Mucosa of rectum (tissue), 2 donors: ENCODE data around the gene CD276.
"Not testable (repeated sequence)": the region's sequence is repeated elsewhere in the genome, so short reads cannot be mapped to it uniquely, and the experiment has no call there.

Source experiments
- H3K27ac ChIP-seq, 2 donors: one replicate each; pipeline ENCODE4 v1.7.0; 2013; ENCODE audit warnings: inconsistent platforms in 2 of 2, low read depth in 2 of 2, low read length in 2 of 2
- H3K27me3 ChIP-seq, 2 donors: one replicate each; pipeline ENCODE4 v1.7.0; 2013; ENCODE audit warnings: low read length in 2 of 2; ENCODE audit not compliant: control insufficient read depth in 2 of 2, insufficient read depth in 2 of 2
- H3K36me3 ChIP-seq, 2 donors: one replicate each; pipeline ENCODE4 v1.7.0; 2013; ENCODE audit warnings: low read length in 2 of 2; ENCODE audit not compliant: control insufficient read depth in 2 of 2, insufficient read depth in 2 of 2
- H3K4me1 ChIP-seq, 2 donors: one replicate each; pipeline ENCODE4 v1.7.0; 2013; ENCODE audit warnings: low read length in 2 of 2, mild to moderate bottlenecking in 1 of 2; ENCODE audit not compliant: control insufficient read depth in 2 of 2, insufficient read depth in 2 of 2
- H3K4me3 ChIP-seq, 2 donors: one replicate each; pipeline ENCODE4 v1.7.0; 2013; ENCODE audit warnings: low read length in 2 of 2
- H3K9ac ChIP-seq, 2 donors: one replicate each; pipeline ENCODE4 v1.7.0; 2013; ENCODE audit warnings: low read length in 2 of 2, low read depth in 1 of 2, mild to moderate bottlenecking in 1 of 2
- H3K9me3 ChIP-seq, 2 donors: one replicate each; pipeline ENCODE4 v1.7.0; 2013; ENCODE audit warnings: low read length in 2 of 2; ENCODE audit not compliant: control insufficient read depth in 2 of 2
- donor health status: healthy.
- donor health status: Normal muscosa, but diverticular disease.

CD276 gene

DNA sequence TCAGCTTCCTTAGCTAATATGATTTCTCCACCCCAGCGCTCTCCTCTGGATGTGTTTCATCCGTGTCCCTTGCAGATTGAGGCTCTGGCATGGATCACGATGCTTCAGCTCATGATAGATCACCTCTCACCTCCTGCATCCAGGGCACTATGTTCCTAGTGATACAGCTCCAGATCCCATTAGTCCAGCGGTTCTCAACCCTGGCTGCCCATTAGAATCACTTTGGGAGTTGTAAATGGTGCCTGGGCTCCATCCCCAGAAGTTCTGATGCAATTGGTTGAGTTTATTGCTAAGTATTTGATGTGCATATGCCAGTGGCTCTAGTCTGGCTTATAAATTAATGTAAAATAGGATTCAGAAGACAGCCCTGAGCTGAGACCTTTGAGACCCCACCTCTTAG, 34.5 kb downstream of the CD276 start:
- Histone ChIP-seq H3K9me3 (no peaks in the 10 kb centered on the region), H3K27ac (no peak overlapping the region), H3K4me3 (no peak overlapping the region), H3K36me3 (no peaks in the 10 kb centered on the region), H3K4me1 (peaks cover 0 to 6% of the 10 kb centered on the region in 2 donors), H3K9ac (no peak overlapping the region), H3K27me3 (no peaks in the 10 kb centered on the region)

DNA sequence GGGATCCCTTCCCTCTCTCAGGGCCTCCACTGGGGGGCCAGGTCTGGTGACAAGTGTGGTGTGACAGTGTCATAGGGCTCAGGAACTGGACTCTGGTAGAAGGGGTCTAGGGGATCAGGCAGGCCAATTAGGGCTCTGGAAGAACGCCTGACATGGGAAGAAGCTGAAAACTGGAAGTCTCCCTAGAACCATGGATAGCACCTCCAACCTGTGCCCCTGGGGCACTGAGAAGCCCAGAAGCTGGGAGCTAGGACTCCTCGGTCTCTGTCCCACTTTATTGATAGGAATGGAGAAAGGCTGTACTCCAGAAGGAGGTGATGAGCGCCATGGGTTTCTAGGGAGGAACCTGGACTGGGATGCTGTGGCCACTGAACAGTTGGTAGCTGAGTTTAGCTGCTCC, 38.2 kb downstream of the CD276 start:
- Histone ChIP-seq H3K9me3 (no peaks in the 10 kb centered on the region), H3K4me3 (no peak overlapping the region), H3K27ac (no peak overlapping the region), H3K9ac (no peak overlapping the region), H3K27me3 (no peaks in the 10 kb centered on the region), H3K36me3 (no peaks in the 10 kb centered on the region), H3K4me1 (no peaks in the 10 kb centered on the region)

DNA sequence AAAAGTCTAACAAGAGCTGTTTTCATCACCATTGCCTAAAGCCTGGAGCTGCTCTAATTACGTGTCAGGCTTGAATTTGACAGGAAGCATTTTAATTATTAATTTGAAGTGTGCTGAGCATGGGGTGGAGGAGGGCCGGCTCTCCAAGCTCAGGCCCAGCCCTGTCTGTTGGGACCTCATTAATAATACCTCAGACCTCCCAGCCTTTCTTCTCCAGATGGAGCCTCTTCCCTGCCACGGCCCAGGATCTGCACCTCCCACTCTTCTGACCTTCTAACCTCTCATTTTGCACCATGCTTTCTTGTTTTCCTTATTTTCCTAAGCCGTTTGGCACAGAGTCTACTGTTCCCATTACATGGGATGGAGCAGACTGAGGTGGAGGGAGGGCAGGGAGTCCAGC, 39.0 kb downstream of the CD276 start:
- H3K36me3 ChIP-seq: no peaks in the 10 kb centered on the region
- no peak overlapping the region for H3K9ac ChIP-seq
- H3K9me3 ChIP-seq: no peaks in the 10 kb centered on the region
- no peak overlapping the region for H3K4me3 ChIP-seq
- H3K27me3 ChIP-seq: no peaks in the 10 kb centered on the region
- no peaks in the 10 kb centered on the region for H3K4me1 ChIP-seq
- H3K27ac ChIP-seq: no peak overlapping the region

DNA sequence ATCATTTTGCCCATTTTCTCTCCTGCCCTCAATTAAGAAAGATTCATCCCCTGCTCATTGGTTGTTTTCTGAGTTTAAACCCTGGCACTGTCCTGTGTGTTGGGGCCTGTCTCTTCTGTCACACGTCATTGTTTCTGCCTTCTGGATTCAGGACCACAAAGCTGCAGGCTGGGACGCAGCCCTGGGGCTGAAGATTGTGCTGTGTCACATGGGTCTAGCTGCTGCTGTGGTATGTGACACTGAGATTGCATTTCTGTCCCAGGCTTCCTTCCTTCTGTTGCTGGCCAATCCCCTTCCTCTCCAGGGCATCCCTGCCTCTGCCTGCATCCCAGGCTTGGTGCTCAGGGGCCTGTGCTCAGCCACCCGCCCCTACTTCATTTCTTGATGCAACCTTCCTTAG, 40.0 kb downstream of the CD276 start:
- Histone ChIP-seq H3K4me1 (no peaks in the 10 kb centered on the region), H3K9me3 (no peaks in the 10 kb centered on the region), H3K27ac (no peak overlapping the region), H3K36me3 (no peaks in the 10 kb centered on the region), H3K27me3 (no peaks in the 10 kb centered on the region), H3K9ac (no peak overlapping the region), H3K4me3 (no peak overlapping the region)

DNA sequence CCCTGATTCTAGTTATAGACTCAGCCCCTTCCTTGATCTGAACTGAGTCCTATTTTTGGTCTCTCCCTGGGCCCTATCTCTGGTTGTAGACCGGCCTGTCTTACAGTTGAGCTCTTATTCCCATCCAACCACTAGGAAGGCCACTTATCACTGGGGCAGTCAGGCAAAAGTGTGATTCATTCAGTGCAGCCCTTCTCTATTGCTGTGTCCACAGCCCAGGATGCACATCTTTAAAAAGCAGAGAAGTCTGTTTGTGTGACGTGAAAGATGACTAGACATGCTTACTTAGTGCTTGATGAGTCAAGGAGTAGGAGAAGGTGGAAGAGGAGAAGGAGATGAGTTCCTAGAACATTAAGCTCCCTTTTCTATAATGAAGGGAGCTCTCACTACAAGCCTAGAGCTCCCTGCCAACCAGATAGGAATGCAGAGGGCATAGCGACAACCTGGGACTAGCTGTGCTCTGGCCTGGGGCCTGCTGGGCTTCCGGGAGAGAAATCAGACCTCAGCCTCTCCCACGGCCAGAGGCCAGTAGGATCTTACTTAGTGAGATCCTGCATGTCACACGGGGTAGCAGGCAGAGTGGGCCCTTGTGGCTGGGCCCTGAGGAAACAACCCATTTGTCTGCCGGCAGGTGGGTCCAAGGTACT, 43.3 kb downstream of the CD276 start:
- H3K27me3 ChIP-seq: no peaks in the 10 kb centered on the region
- no peaks in the 10 kb centered on the region for H3K9me3 ChIP-seq
- no peak overlapping the region for H3K4me3 ChIP-seq
- no peak overlapping the region for H3K27ac ChIP-seq
- H3K9ac ChIP-seq: no peak overlapping the region
- no peaks in the 10 kb centered on the region for H3K36me3 ChIP-seq
- no peaks in the 10 kb centered on the region for H3K4me1 ChIP-seq

DNA sequence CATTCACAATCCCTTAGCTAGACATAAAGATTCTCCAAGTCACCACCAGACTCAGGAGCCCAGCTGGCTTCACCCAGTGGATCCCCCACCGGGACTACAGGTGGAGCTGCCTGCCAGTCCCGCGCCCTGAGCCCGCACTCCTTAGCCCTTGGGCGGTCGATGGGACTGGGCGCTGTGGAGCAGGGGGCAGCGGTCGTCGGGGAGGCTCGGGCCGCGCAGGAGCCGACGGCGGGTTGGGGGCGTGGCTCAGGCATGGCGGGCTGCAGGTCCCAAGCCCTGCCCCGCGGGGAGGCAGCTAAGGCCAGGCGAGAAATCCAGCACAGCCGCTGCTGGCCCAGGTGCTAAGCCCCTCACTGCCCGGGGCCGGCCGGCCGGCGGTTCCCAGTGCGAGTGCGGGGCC, 47.9 kb downstream of the CD276 start:
- H3K4me1 ChIP-seq, H3K27me3 ChIP-seq, H3K27ac ChIP-seq, H3K36me3 ChIP-seq, H3K9me3 ChIP-seq, H3K9ac ChIP-seq, H3K4me3 ChIP-seq: not testable (repeated sequence)

DNA sequence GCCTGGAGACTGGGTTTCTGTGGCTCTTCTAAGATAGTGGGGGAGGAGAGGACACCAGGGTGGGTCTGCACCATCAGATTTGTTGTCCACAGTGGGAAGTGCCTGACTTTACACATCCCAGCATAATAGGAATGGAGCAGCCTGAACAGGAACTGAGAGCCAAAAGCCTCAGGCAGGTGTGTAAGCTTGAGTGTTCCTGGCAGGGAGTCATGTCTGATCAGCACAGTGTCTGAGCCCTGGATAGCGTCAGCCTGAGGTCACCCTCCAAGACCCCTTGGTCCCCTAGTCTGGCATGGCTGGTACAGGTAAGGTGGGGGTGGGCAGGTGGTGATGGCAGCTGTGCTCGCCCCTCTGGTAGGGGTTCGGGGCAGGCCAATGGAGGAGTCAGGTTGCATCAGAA, 48.7 kb downstream of the CD276 start:
- Histone ChIP-seq H3K27ac (no peak overlapping the region), H3K9ac (no peak overlapping the region), H3K4me3 (no peak overlapping the region), H3K27me3 (peaks cover 0 to 3% of the 10 kb centered on the region in 2 donors), H3K4me1 (no peaks in the 10 kb centered on the region), H3K36me3 (no peaks in the 10 kb centered on the region), H3K9me3 (no peaks in the 10 kb centered on the region)

DNA sequence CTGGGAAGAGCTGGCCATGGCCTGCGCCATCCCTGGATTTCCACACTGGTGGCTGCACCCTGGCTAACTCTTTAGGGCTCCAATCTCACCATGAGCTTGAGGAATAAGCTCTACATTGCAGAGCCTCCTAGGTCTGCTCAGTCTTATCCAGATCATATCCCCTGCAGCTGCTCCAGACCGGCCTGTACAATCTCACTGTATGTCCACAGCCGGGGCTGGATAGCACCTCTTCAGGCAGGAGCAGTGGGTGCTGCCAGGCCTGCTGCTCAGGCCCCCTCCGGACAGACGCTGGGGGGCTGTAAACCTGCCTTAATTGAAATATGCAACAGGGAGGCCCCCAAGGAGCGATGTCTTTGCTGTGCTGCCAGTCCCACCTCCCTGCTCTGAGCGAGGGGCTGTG, 53.4 kb downstream of the CD276 start:
- Histone ChIP-seq H3K4me1 (no peaks in the 10 kb centered on the region), H3K9ac (no peak overlapping the region), H3K27ac (no peak overlapping the region), H3K9me3 (no peaks in the 10 kb centered on the region), H3K36me3 (no peaks in the 10 kb centered on the region), H3K27me3 (peaks cover 0 to 3% of the 10 kb centered on the region in 2 donors), H3K4me3 (no peak overlapping the region)

DNA sequence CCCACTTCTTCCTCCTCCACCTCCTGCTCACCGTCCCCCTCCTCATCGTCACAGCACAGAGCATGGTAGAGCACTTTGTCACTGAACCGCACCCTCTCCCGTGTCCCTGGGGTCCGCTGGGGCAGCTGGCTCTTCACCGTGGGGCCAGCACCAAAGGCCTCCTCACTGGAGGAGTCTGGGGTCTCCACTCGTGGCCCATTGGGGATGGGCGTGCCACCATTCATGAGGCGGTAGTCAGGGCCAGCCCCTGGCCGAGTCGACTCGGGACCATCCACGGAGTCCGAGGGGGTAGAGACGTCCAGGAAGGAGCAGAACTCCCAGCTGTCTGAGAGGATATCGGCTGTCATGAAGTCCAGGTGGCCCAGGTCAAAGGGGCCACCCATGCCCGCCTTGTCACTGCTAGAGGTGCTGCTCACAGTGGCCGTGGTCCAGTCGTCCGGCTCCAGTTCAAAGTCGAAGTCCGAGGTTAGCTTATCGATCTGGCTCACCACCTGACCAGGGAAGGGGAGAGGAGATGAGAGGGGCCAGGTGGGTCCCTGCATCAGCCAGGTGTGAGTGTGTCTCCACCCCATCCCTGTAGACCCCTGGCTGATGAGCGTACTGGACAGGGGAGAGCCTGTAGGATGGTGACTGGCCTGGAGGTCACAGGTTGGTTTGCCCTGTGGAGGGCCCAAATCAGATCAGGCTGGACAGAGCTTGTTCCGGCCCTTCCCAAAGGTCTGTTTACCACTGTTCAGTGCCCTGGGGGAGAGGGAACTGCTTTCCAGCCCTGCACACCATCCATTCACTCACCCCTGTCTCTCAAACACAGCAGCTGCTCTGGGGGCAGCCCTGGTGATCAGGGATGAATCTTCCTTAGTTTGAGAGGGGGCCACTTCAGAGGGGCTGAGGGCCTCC, 56.2 kb downstream of the CD276 start:
- Histone ChIP-seq H3K36me3 (no peaks in the 10 kb centered on the region), H3K4me1 (peaks cover 0 to 2% of the 10 kb centered on the region in 2 donors), H3K27ac (no peak overlapping the region), H3K9ac (no peak overlapping the region), H3K4me3 (no peak overlapping the region), H3K27me3 (peaks cover 0 to 3% of the 10 kb centered on the region in 2 donors), H3K9me3 (no peaks in the 10 kb centered on the region)

DNA sequence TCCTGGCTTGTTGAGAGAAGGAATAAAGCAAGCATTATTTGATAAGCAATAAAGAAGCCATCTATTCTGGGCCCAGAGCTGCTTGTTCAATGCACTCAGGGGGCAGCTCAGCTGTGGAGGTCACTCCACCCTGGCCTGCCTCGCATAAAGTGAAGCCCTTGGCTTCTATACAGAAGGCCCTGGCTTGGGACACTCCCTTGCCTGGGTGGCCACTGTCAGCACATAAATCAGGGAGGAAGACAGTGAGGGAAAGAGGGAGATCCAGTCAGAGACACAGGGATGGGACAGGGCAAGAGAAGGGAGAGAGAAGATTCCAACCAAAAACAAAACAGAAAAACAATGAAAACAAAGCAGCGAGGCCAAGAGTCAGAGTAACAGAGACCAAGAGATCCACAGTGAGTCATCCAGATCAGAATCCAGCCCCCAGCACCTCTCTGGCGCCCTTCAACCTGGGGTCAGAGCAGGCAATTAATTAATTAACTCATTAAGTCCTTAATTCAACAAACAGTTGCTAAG, 57.2 kb downstream of the CD276 start:
- Histone ChIP-seq H3K27me3 (no peaks in the 10 kb centered on the region), H3K9ac (no peak overlapping the region), H3K9me3 (no peaks in the 10 kb centered on the region), H3K36me3 (no peaks in the 10 kb centered on the region), H3K4me3 (no peak overlapping the region), H3K27ac (no peak overlapping the region), H3K4me1 (peaks cover 0 to 2% of the 10 kb centered on the region in 2 donors)
